GM12891 (cell line): ENCODE measurements around the gene SPIRE1.

Experiments used
- POLR2A ChIP-seq: IDR thresholded peaks from 2 replicates; pipeline ENCODE4 v1.6.1; 2011; ENCODE audit warnings: low read depth, low read length, control low read depth
- POLR2AphosphoS5 ChIP-seq: IDR thresholded peaks from 2 replicates; pipeline ENCODE4 v1.6.1; 2011; ENCODE audit warnings: low read depth, low read length, control low read depth
- SPI1 ChIP-seq: IDR thresholded peaks from 2 replicates; pipeline ENCODE4 v1.6.1; 2011; ENCODE audit warnings: low read depth, low read length, control low read depth
- TAF1 ChIP-seq: IDR thresholded peaks from 2 replicates; pipeline ENCODE4 v1.6.1; 2011; ENCODE audit warnings: low read depth, low read length, control low read depth

DNA sequence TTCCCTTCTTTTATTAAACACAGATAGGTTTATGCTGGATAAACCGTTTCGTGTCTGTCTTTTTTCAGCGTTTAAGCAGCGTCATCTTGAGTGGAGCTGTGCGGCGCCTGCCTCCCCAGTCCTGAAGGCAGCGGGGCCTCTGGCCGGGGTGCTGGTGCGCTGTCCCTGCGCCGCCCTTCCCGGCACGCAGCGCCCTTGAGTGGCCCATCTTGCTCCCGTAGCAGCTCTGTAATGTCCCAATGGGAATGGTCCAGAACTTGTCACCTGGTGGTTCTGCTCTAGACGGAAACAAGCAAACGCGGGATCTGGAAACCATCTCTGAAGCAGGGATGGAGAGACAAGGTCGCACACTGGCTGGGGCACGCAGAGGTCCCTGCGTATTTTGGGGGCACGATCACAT lies 225.7 kb downstream of the SPIRE1 start:
- no peak for TF ChIP-seq TAF1
- TF ChIP-seq SPI1, result no peak
- TF ChIP-seq POLR2A, result no peak
- no peak for TF ChIP-seq POLR2AphosphoS5
